ENCODE data around the gene RB1.
"Not testable (repeated sequence)": the region's sequence is repeated elsewhere in the genome, so short reads cannot be mapped to it uniquely, and the experiment has no call there.

RB1 gene

DNA sequence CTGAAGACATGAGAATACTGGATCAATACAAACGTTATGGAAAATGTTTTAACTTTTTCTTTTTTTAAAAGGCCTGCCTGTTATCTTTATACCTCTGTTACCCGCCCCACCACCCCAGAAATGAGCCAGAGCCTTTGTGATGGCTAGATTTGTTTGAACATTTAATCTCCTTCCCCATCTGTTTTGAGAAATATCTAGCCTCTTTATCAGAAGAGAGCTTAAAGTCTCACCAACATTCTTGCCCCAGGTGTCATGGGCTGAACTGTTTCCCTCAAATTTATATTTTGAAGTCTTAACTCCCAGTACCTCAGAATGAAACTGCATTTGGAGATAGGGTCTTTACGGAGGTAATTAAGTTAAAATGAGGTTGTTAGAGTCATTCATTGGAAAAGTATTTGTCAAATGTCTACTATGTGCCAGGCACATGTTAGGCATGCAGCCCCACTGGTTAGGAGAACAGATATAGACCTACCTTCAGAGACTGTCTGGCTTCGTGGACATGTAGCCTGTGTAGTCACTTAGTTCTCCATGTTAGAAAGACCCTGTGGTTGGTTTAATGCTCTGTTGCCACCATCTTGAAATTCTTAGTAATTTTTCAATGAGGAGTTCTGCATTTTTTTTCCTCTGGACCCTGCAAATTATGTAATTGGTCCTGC, 6.3 kb upstream of the RB1 start:
- DNase-seq (ENCODE audit: low read depth): no peak

GRCh38 chr13:48299591-48299990, 4.0 kb upstream of the RB1 start:
- DNase-seq (ENCODE audit: low read depth): no peak

DNA sequence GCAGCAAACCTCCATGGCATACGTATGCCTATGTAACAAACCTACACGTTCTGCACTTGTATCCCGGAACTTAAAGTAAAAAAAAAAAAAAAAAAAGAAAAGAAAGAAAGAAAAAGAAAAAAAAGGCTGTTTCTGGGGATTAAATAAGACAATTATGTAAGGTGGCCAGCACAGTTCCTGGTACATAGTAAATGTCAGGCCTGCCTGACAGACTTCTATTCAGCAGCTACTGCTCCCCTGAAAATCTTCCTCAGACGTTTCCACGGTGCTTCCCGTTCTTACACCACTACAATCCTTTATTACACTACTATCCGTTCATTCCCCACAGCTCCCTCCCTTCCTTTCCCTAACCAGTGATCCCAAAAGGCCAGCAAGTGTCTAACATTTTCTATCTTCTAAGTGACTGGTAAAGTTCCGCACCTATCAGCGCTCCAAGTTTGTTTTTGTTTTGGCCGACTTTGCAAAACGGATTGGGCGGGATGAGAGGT, 636 bp upstream of the RB1 start:
- no peak for DNase-seq (ENCODE audit: low read depth)

DNA sequence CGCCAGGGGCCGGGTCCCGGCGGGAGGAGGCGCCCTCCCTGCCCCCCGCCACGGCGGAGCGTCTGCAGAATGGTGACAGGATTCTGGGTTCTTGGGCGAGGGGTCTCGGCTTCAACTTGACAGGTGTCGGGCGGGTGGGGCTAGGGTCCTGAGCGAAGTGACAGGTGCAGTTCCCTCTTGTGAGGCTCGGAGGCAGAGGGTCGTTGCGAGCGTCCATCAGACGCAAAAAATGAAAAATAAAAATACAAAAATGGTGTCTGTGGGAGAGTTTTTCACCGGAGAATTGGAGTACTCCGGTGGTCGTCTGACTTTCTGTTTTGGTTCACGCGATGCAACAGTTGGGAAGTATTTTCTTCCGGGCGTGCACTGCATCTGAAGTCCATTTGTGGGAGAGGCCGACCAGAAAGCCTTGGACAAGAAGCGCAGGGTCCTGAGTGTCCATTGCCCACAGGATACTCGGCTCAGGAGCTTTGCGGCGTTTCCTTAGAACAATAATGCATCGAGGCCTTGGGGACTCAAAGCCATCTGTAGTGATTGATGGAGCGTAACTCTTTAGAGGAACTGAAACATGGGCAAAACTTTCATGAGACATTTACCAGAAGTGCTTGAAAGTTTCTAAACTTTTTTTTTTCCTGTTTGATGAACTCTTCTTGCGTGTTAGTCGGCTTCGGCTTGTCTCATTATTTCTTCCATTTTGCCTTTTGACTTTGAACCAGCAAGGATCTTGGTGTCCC, 759 bp downstream of the RB1 start:
- no peak for DNase-seq (ENCODE audit: low read depth)

GRCh38 chr13:48311223-48311622, 7.7 kb downstream of the RB1 start:
- DNase-seq (ENCODE audit: low read depth): no peak

DNA sequence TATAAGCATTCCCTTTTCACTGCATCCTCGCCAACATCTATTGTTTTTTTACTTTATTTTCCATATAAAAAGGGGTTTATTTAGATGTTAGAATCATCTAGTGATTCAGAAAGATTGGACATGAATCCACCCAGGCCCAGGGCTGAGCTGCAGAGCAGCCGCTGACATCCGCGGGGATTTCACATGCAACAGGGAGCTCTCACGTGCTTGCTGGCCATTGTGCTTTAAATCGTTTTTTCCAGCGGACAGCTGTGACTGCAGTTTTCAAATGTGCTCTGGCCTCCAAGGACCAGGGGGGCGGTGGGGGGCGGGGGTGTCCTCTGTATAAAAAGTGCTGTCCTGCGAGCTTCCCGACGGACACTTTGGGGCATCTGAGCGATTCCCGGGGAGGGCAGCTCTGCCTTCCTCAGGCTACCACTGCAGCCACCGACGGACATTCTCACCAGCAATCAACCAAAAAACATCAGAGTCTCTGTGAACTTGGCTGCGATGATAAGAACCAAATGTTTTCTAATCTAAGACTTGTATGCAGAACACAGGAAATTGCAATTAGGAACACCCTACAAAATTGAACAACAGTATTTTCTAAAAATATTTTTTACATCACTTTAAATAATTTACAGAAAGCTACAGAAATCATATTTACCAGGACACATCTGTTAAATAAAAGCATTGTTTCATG, 12.6 kb downstream of the RB1 start:
- no peak for DNase-seq (ENCODE audit: low read depth)

GRCh38 chr13:48316826-48317510, 13.4 kb downstream of the RB1 start:
- DNase-seq (ENCODE audit: low read depth): no peak

GRCh38 chr13:48317511-48318376, 14.2 kb downstream of the RB1 start:
- DNase-seq (ENCODE audit: low read depth): no peak

- no peak for DNase-seq (ENCODE audit: low read depth)
These were observed 14.8 kb downstream of the RB1 start for GRCh38 chr13:48318377-48318811.

DNA sequence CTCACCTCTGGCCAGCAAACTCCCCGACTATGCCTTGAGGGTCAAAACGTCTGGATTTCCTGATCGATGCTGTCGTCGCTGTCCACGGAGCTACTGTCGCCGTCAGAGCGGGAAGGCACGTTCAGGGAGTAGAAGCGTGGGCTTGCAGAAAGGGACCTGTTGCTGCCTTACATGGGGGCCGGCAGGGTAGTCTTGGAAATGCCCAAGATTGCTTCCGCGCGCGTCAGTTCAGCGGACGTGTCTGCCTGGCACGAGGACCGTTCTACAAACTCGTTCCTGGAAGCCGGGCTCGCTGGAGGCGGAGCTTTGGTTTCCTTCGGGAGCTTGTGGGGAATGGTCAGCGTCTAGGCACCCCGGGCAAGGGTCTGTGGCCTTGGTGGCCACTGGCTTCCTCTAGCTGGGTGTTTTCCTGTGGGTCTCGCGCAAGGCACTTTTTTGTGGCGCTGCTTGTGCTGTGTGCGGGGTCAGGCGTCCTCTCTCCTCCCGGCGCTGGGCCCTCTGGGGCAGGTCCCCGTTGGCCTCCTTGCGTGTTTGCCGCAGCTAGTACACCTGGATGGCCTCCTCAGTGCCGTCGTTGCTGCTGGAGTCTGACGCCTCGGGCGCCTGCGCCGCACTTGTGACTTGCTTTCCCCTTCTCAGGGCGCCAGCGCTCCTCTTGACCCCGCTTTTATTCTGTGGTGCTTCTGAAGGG, 15.4 kb downstream of the RB1 start:
- DNase-seq (ENCODE audit: low read depth): no peak

DNA sequence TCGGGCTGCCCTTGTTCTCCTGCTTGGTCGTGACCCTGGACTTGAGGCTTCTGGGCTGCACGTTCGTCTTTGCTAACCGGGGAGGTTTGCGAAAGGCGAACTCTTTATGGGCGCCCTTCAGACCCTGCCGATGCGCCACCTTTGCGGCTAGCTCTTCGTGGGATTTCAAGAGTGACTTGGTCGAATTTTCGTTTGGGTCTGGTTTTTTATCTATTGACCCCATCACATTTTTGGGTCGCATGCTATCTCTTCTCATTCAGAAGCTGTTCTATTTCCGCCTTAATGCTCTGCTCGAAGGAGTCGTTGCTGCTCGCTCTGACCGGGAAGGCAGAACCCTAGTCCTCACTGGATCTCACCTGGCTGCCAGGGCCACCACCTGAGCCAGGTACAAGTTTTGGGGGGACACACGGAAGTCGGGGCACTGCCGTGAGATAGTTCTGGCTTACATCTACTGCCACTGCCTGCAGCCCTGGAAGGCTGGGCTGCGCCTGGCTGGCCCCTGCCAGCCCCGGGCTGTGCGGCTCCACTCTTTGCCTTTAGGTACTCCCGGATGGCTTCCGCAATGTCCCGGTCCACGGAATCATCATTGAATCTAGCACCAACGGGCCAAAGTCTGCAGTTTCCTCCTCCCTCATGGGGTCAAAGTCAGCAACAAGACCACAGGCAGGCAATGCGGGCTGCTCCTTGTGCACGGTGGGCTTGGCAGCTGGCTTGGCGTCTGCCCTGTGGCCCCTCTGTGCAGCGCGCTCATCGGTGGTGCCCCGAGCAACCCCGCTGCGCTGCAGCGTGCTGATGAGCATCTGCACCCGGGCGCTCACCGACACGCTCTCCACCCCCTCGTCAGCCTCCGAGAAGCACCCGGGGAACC, 16.2 kb downstream of the RB1 start:
- no peak for DNase-seq (ENCODE audit: low read depth)

DNA sequence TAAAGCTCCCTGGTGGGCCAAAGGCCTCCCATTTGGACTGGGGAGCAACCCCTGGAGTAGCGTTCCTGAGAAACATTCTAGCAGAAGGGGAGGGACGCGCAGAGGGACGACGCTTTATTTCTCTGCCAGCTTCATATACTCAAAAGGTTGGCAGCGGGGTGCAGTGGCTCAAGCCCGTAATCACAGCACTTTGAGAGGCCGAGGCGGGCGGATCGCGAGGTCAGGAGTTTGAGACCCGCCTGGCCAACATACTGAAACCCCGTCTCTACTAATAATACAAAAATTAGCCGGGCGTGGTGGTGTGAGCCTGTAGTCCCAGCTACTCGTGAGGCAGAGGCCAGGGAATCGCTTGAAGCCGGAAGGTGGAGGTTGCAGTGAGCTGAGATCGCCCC, 16.8 kb downstream of the RB1 start:
- no peak for DNase-seq (ENCODE audit: low read depth)

DNA sequence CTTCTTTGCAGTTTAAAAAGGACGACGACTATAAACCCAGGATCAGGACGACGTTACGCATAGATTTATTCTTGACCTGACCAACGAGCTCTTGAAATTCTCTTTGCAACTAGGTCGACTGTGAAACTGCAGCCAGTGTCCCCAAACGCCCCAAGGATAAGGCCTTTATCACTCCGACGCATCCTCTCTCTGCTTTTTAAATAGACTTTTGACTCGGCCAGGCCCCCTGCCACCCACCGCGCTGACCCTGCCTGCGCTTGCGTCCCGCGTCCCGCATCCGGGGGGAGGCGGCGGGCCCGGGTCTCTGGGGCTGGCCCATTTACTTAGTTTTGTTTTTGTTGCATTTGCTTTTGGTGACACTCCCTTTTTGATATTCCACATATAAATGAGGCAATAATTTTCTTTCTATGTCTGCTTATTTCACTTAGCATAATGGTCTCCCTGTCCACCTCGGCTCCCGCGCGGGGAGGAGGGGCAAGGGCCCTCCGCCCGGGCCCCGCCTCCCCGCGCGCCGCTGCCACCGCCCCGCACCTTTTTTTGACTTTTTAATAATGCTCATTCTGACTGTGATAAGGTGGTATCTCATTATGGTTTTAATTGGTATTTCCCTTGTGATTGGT, 17.4 kb downstream of the RB1 start:
- DNase-seq (ENCODE audit: low read depth): no peak

GRCh38 chr13:48322294-48322693, 18.7 kb downstream of the RB1 start:
- no peak for DNase-seq (ENCODE audit: low read depth)

- no peak for DNase-seq (ENCODE audit: low read depth)
These were observed 30.4 kb downstream of the RB1 start for GRCh38 chr13:48333976-48334375.

DNA sequence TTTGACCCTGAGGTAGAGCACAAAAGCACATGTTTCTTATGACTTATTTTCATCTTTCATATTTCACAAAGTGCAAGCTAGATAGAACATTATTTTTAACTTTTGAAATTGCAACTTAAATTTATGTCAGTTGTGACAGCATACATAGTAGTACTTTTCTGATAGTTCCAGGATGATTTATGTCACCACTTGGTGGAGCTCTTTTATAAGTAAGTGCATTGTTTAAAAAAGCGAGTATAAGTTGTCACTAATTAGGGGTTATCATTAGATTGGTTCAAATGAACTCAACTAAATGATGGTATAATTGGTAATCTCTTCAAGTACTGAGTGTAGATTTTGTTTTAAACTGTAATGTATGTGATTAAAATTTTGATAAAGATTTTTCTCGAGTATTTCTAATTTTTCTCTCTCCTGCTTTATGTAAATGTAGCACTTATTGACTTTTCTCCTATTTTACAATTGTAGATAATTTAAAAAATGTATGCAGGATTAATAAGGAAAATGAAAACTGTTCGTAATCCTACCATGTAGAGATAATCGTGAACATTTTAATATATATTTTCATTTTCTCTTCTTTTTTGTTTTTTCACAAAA, 31.1 kb downstream of the RB1 start:
- no peak for DNase-seq (ENCODE audit: low read depth)

DNA sequence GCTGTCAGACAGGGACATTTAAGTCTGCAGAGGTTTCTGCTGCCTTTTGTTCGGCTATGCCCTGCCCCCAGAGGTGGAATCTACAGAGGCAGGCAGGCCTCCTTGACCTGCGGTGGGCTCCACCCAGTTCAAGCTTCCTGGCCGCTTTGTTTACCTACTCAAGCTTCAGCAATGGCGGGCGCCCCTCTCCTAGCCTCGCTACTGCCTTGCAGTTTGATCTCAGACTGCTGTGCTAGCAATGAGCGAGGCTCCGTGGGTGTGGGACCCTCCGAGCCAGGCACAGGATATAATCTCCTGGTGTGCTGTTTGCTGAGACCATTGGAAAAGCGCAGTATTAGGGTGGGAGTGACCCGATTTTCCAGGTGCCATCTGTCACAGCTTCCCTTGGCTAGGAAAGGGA, 35.6 kb downstream of the RB1 start:
- not testable (repeated sequence) for DNase-seq (ENCODE audit: low read depth)

DNA sequence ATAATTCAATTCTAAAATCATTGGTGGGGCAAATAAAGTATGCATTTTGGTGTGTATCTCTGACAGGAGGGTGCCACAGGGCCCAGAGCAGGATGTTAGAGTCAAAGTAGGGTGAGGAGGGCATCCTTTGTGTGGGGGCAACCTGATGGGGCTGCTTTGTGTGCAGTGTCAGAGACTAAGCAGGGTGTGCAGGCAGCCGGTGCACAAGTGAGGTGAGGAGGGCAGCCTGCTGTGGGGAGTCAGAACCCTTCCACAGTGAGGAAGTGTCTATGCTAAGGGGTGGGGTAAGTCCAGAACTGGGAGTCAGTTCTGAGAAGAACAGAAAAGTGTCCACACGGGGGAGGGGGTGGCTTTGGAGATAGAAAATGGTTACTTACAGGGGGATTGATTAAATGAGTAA, 40.7 kb downstream of the RB1 start:
- no peak for DNase-seq (ENCODE audit: low read depth)

DNA sequence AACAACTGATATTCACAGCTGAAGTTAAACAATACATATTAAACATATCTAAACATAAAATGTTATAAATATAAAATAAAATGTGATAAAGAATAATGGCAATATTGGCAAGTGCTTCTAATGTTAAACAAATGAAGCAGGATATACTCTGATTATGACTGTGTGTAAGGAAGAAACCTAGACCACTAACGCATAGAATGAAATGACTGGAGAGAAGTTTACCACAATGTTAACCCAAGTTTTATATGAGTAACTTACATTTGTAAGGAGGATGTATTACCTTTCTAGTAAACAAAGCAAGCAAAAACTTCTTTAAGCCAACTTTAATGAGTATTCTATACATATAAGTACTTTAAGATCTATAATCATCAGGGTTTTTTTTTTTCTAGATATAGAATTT, 43.0 kb downstream of the RB1 start:
- DNase-seq (ENCODE audit: low read depth): no peak
